Sigmoid colon (tissue), 4 donors: ENCODE data around the gene CEP57.

Source experiments
- EP300 ChIP-seq, 4 donors: sonication (generic); formaldehyde crosslinking; IDR thresholded peaks; one replicate each; pipeline ENCODE4 v1.6.1; 2017; ENCODE audit warnings: antibody characterized with exemption in 4 of 4
- POLR2A ChIP-seq, 2 donors: fragments of 450-650 bp; IDR thresholded peaks; one replicate each; pipeline ENCODE4 v1.6.1; 2016; ENCODE audit warnings: antibody characterized with exemption in 2 of 2, mild to moderate bottlenecking in 2 of 2, moderate library complexity in 2 of 2
- POLR2AphosphoS5 ChIP-seq, 4 donors: sonication (generic); formaldehyde crosslinking; IDR thresholded peaks; one replicate each; pipeline ENCODE4 v1.6.1; 2017; ENCODE audit warnings: antibody characterized with exemption in 4 of 4
- TF ChIP-seq, protein P1 (sequence below), 4 experiments: fragments of 450-650 bp in 3 of 4; fragments of 200-600 bp in 1 of 4; IDR thresholded peaks; one replicate each; pipeline ENCODE4 v1.5.1; 2016 to 2019; ENCODE audit warnings: antibody characterized with exemption in 4 of 4, mild to moderate bottlenecking in 3 of 4, moderate library complexity in 2 of 4

DNA sequence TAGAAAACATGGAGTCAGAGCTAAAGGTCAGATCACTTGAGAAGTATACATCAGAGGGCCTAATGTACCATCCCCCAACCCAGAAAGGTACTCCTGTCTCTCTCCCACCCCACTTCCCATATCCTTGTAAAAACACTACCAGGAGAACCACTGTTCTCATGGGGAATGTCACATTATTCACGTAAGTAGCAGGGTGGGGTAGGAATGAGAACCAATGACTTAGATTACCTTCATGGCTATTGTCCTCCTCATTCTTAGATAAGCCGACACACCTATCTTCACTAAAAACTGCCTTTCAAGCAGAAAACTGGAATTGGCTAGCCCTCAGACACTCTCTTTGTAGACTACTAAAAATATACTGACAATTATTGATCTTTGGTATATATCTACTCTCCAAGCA is 63.6 kb downstream of the CEP57 start:
- TF ChIP-seq, protein P1, sequence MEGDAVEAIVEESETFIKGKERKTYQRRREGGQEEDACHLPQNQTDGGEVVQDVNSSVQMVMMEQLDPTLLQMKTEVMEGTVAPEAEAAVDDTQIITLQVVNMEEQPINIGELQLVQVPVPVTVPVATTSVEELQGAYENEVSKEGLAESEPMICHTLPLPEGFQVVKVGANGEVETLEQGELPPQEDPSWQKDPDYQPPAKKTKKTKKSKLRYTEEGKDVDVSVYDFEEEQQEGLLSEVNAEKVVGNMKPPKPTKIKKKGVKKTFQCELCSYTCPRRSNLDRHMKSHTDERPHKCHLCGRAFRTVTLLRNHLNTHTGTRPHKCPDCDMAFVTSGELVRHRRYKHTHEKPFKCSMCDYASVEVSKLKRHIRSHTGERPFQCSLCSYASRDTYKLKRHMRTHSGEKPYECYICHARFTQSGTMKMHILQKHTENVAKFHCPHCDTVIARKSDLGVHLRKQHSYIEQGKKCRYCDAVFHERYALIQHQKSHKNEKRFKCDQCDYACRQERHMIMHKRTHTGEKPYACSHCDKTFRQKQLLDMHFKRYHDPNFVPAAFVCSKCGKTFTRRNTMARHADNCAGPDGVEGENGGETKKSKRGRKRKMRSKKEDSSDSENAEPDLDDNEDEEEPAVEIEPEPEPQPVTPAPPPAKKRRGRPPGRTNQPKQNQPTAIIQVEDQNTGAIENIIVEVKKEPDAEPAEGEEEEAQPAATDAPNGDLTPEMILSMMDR (IDR thresholded peaks at IDR 0.05) = no peak
- TF ChIP-seq POLR2A (IDR thresholded peaks at IDR 0.05) = no peak
- TF ChIP-seq POLR2AphosphoS5 (IDR thresholded peaks at IDR 0.05) = no peak
- TF ChIP-seq EP300 (IDR thresholded peaks at IDR 0.05) = no peak
